Middle frontal gyrus (tissue), 1 donor: ENCODE results near the gene EFNA1.
"Not testable (repeated sequence)": the region's sequence is repeated elsewhere in the genome, so short reads cannot be mapped to it uniquely, and the experiment has no call there.

Experiments
- DNase-seq: peaks from one replicate; pipeline ENCODE4 v3.0.0-alpha.2; 2015; ENCODE audit warnings: low spot score; ENCODE audit errors: extremely low spot score

Gene EFNA1

GRCh38 chr1:155092131-155092530 lies 35.5 kb upstream of the EFNA1 start:
- DNase-seq: no peak

DNA sequence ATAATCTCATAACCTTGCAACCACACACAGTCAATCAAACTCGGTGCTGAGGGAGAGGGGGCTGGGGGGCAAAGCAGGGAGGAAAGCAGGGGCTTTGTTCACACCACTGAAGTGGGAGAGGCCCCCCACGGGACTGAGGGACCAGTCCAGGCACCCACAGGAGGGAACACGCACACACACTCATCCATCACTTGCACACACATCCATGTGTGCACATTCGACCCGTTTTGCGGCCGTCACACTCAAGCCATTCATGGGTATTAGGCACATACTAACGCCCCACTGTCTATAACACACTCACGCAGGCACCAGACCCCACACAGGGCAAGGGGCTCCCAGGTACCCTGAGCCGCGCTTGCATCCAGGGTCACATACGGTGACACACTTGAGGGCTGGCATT lies 35.0 kb upstream of the EFNA1 start:
- DNase-seq: no peak

- no peak for DNase-seq
Observed at GRCh38 chr1:155093911-155094621, 33.6 kb upstream of the EFNA1 start.

GRCh38 chr1:155094622-155094948 lies 33.1 kb upstream of the EFNA1 start:
- no peak for DNase-seq

- no peak for DNase-seq
Observed at GRCh38 chr1:155099331-155099730, 28.3 kb upstream of the EFNA1 start.

DNA sequence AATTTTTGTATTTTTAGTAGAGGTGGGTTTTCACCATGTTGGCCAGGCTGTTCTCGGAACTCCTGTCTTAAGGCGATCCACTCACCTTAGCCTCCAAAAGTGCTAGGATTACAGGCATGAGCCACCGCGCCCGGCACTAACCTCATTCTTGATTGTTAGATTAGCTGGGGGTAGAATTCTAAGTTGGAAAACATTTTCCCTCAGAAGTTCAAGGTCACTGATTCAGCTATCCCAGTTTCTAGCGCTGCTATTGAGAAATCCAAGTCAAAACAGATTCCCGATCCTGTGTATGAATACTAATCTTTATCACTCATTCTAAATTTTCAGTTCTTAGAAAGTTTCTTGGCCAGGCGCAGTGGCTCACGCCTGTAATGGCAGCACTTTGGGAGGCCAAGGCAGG lies 24.4 kb upstream of the EFNA1 start:
- DNase-seq: no peak

GRCh38 chr1:155104605-155105534 lies 22.8 kb upstream of the EFNA1 start:
- no peak for DNase-seq

- DNase-seq: no peak
Observed at GRCh38 chr1:155105604-155106011, 22.1 kb upstream of the EFNA1 start.

DNA sequence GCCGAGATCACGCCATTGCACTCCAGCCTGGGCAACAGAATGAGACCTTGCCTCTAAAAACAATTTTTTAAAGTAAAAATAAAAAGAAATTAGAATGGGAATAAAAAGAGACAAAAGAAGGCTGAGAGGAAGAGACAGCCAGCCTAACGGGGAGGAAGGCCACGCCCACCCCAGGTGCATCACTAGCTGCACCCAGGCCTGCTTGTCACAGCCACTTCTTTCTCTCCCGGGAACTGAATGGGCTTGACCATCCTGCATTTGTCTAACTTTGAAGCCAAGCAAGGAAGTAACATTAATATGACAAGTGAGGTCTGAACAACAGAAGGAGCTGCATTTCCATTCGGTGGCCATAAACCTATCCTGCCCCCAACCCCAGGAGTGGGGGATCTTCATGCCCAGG lies 20.8 kb upstream of the EFNA1 start:
- DNase-seq: no peak

DNA sequence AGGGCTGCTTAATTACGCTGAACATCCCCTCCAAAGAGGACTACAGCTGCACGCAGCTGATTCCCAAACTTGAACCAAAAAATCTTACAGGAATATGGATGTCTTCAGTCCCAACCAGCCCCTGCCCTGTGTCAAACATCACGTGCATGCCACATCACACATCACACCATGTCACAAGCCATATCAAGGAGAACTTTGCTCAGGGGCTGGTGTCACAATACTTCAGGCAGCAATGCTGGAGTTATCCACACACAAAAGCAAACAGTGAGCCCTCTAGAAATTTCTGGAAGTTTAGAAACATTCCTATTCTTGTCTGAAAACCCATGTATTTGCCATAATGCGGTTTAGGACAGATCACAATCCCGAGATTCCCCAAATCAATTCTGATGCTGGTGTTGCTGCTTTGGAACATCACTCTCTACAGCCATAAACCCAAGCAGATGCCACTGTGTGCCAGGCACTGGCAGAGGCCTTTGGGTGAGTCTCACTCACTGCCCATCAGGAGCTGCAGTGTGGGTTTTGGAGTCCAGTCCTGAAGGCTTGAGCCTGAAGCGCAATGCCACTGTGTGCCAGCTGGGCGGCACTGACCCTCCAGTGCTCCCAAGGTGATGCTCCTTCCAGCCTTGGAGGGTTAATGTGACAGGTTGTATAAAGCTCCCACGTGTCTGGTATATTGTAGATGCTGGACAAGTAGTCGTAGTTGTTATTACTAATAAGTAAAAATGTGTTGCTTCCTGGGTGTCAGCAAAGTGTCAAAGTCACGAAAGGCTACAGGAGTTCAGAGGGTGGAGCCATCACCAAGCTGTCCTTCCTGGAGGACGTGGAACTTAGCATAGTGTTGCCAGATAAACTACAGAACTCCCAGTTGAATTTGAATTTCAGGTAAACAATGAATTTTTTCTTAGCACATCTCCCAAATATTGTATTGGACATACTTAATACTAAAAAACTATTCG lies 20.1 kb upstream of the EFNA1 start:
- DNase-seq: no peak

DNA sequence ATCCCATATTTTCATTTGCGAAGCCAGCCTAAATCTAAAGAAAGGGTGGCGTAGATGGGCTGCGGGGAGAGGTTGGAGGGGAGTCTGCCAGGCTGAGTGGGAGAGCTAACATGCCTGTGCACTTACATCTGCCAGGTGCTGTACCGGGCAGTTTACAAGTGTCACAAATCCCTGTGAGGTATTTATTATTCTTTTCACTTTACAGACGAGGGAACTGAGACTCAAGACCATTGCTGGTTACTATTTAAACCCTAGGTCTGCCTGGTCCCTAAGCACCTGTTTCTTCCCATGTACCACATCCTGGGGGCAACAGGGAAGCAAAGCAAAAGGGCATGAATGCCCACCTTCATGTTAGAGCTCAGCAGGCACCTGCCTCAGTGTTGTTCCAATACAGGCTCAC lies 19.4 kb upstream of the EFNA1 start:
- no peak for DNase-seq

- no peak for DNase-seq
Observed at GRCh38 chr1:155110381-155110780, 17.3 kb upstream of the EFNA1 start.

DNA sequence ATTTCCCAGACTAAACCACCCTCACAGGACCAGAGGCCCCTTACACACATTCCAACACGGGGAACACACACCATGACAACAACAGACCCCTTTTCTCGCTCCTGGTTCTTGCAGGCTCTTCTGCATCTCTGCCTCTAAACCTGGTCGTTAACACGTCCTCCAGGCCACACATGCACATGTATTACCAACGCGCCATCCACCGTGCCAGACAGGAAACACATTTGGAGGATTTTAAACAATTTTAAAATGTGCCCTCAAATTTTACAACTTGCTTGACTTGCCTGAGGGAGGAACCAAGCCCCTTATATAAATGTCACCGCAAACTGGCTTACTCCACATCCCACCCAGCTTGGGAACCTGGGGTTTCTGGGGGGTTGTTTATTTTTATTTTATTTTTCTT lies 16.9 kb upstream of the EFNA1 start:
- no peak for DNase-seq

- DNase-seq: no peak
Observed at GRCh38 chr1:155113450-155113980, 14.2 kb upstream of the EFNA1 start.

- DNase-seq: no peak
Observed at GRCh38 chr1:155116113-155116764, 11.4 kb upstream of the EFNA1 start.

- no peak for DNase-seq
Observed at GRCh38 chr1:155117610-155118009, 10.1 kb upstream of the EFNA1 start.

DNA sequence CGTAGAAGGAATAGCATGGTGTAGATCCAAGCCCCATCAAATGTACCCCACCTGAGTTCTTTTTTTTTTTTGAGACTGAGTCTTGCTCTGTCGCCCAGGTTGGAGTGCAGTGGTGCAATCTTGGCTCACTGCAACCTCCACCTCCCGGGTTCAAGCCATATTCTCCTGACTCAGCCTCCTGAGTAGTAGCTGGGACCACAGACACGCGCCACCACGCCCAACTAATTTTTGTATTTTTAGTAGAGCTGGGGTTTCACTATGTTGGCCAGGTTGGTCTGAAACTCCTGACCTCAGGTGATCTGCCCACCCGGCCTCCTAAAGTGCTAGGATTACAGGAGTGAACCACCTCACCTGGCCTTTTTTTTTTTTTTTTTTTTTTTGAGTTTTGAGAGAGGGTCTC lies 9.6 kb upstream of the EFNA1 start:
- not testable (repeated sequence) for DNase-seq

GRCh38 chr1:155120253-155120652 lies 7.4 kb upstream of the EFNA1 start:
- DNase-seq: no peak

- DNase-seq: no peak
Observed at GRCh38 chr1:155121249-155121648, 6.4 kb upstream of the EFNA1 start.

GRCh38 chr1:155122308-155122707 lies 5.4 kb upstream of the EFNA1 start:
- DNase-seq: no peak

- DNase-seq: no peak
Observed at GRCh38 chr1:155123801-155124200, 3.9 kb upstream of the EFNA1 start.
